ENCODE results near the gene TNRC18.
A peak's percentile ranks its signal among the peaks of the same experiment; 100 is the strongest.
"Not testable (repeated sequence)": the region's sequence is repeated elsewhere in the genome, so short reads cannot be mapped to it uniquely, and the experiment has no call there.

The TNRC18 gene, protein sequence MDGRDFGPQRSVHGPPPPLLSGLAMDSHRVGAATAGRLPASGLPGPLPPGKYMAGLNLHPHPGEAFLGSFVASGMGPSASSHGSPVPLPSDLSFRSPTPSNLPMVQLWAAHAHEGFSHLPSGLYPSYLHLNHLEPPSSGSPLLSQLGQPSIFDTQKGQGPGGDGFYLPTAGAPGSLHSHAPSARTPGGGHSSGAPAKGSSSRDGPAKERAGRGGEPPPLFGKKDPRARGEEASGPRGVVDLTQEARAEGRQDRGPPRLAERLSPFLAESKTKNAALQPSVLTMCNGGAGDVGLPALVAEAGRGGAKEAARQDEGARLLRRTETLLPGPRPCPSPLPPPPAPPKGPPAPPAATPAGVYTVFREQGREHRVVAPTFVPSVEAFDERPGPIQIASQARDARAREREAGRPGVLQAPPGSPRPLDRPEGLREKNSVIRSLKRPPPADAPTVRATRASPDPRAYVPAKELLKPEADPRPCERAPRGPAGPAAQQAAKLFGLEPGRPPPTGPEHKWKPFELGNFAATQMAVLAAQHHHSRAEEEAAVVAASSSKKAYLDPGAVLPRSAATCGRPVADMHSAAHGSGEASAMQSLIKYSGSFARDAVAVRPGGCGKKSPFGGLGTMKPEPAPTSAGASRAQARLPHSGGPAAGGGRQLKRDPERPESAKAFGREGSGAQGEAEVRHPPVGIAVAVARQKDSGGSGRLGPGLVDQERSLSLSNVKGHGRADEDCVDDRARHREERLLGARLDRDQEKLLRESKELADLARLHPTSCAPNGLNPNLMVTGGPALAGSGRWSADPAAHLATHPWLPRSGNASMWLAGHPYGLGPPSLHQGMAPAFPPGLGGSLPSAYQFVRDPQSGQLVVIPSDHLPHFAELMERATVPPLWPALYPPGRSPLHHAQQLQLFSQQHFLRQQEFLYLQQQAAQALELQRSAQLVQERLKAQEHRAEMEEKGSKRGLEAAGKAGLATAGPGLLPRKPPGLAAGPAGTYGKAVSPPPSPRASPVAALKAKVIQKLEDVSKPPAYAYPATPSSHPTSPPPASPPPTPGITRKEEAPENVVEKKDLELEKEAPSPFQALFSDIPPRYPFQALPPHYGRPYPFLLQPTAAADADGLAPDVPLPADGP (N-terminal part only)

DNA sequence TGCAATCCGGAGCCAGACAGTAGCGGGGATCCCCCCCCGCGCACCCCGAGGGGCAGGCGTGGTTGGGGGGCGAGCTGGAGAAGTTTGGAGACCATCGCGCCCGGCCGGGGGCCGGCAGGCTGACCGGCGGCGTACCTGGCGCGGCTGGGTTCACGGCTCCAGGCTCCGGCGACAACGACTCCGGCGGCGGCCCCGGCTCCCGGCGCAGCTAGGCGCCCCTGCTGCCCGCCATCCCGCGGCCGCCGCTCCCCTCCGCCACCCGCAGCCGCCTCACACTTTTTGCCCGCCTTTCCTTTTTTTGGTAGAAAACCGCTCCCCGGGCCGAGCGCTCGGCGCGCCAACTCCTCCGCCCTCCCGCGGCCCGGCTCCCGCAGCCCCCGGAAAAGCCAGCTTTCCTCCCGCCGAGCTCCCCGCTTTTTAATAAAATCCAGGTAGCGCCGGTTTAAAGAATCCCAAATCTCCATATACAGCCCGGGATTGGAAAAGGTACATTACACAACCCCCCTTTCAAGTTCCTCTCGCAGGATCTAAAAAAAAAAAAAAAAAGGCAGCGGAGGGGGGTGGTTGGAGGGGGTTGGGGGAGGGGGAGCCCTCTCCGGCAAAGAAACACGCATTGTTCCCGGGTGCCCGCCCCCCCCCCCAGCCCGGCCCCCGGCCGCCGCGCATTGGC lies at the start of gene TNRC18:
TNRC18 (minus strand) TSS at position 529 of the 670 bp plus-strand sequence. CDS start 2,588 bp downstream, outside the sequence.
- DNase-seq (ENCODE audit: low read depth, low spot score) = no peak
- Histone ChIP-seq H3K27me3 (ENCODE audit: insufficient read depth, insufficient read length) (peaks cover 80% of the 10 kb centered on the region), H3K4me1 (ENCODE audit: insufficient read depth, insufficient read length) (peaks cover 15% of the 10 kb centered on the region), H3K9me3 (ENCODE audit: insufficient read depth, low read length) (no peaks in the 10 kb centered on the region), H3K9ac (ENCODE audit: insufficient read length, low read depth) (peak within 1 kb of the TSS; percentile 74), H3K4me3 (ENCODE audit: insufficient read length, low read depth) (peak within 1 kb of the TSS; percentile 61), H3K36me3 (ENCODE audit: insufficient read depth, insufficient read length, low read length) (no peaks in the 10 kb centered on the region)
- no peak for TF ChIP-seq SUZ12 (IDR thresholded peaks at IDR 0.05; ENCODE audit: extremely low read depth, insufficient read depth, insufficient read length)
- no peak for TF ChIP-seq ZNF274 (IDR thresholded peaks at IDR 0.05; ENCODE audit: low read depth, low read length)
- TF ChIP-seq YY1 (IDR thresholded peaks at IDR 0.05; ENCODE audit: insufficient read depth, insufficient read length) = no peak

GRCh38 chr7:5472432-5473315 lies 49.0 kb upstream of the TNRC18 start:
- Histone ChIP-seq H3K36me3 (ENCODE audit: insufficient read depth, insufficient read length, low read length) (peaks cover 16% of the 10 kb centered on the region), H3K9me3 (ENCODE audit: insufficient read depth, low read length) (no peaks in the 10 kb centered on the region), H3K4me1 (ENCODE audit: insufficient read depth, insufficient read length) (peaks cover 2% of the 10 kb centered on the region), H3K9ac (ENCODE audit: insufficient read length, low read depth) (no peak overlapping the region), H3K27me3 (ENCODE audit: insufficient read depth, insufficient read length) (no peaks in the 10 kb centered on the region), H3K4me3 (ENCODE audit: insufficient read length, low read depth) (no peak overlapping the region)
- no peak for DNase-seq (ENCODE audit: low read depth, low spot score)
- TF ChIP-seq YY1 (IDR thresholded peaks at IDR 0.05; ENCODE audit: insufficient read depth, insufficient read length) = no peak
- no peak for TF ChIP-seq ZNF274 (IDR thresholded peaks at IDR 0.05; ENCODE audit: low read depth, low read length)

GRCh38 chr7:5471623-5472022 lies 48.0 kb upstream of the TNRC18 start:
- not testable (repeated sequence) for H3K36me3 ChIP-seq (ENCODE audit: insufficient read depth, insufficient read length, low read length); H3K4me1 ChIP-seq (ENCODE audit: insufficient read depth, insufficient read length); DNase-seq (ENCODE audit: low read depth, low spot score); H3K9me3 ChIP-seq (ENCODE audit: insufficient read depth, low read length); H3K4me3 ChIP-seq (ENCODE audit: insufficient read length, low read depth); H3K27me3 ChIP-seq (ENCODE audit: insufficient read depth, insufficient read length); H3K9ac ChIP-seq (ENCODE audit: insufficient read length, low read depth)

DNA sequence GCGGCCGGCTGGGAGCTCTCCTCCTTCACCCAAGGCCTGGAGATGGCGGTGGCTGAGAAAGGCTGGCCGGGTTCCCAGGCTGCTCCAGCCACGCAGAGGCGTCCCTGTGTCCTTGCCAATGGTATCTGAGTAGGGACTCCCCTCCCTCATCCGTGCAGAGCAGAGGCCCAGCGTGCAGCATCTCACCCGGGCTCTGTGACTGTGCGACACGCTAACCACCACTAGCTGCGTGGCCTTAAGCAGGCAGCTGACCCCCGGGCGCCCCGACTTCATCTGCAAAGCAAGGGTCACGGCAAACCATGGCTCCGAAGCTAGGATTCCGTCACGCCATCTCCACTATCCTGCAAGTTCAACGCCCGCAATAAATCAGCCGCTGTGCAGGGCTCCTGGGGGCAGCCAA lies 47.2 kb upstream of the TNRC18 start:
- no peak for DNase-seq (ENCODE audit: low read depth, low spot score)
- H3K4me3 ChIP-seq (ENCODE audit: insufficient read length, low read depth) = no peak overlapping the region
- no peaks in the 10 kb centered on the region for H3K27me3 ChIP-seq (ENCODE audit: insufficient read depth, insufficient read length)
- H3K9ac ChIP-seq (ENCODE audit: insufficient read length, low read depth) = no peak overlapping the region
- peaks cover 6% of the 10 kb centered on the region for H3K36me3 ChIP-seq (ENCODE audit: insufficient read depth, insufficient read length, low read length)
- TF ChIP-seq YY1 (IDR thresholded peaks at IDR 0.05; ENCODE audit: insufficient read depth, insufficient read length) = no peak
- no peak for TF ChIP-seq ZNF274 (IDR thresholded peaks at IDR 0.05; ENCODE audit: low read depth, low read length)
- no peak for TF ChIP-seq SUZ12 (IDR thresholded peaks at IDR 0.05; ENCODE audit: extremely low read depth, insufficient read depth, insufficient read length)
- no peaks in the 10 kb centered on the region for H3K9me3 ChIP-seq (ENCODE audit: insufficient read depth, low read length)
- no peaks in the 10 kb centered on the region for H3K4me1 ChIP-seq (ENCODE audit: insufficient read depth, insufficient read length)

- Histone ChIP-seq H3K9ac (ENCODE audit: insufficient read length, low read depth) (no peak overlapping the region), H3K4me3 (ENCODE audit: insufficient read length, low read depth) (no peak overlapping the region), H3K27me3 (ENCODE audit: insufficient read depth, insufficient read length) (no peaks in the 10 kb centered on the region), H3K4me1 (ENCODE audit: insufficient read depth, insufficient read length) (no peaks in the 10 kb centered on the region), H3K36me3 (ENCODE audit: insufficient read depth, insufficient read length, low read length) (peaks cover 6% of the 10 kb centered on the region), H3K9me3 (ENCODE audit: insufficient read depth, low read length) (no peaks in the 10 kb centered on the region)
- no peak for DNase-seq (ENCODE audit: low read depth, low spot score)
- TF ChIP-seq SUZ12 (IDR thresholded peaks at IDR 0.05; ENCODE audit: extremely low read depth, insufficient read depth, insufficient read length) (no peak), ZNF274 (IDR thresholded peaks at IDR 0.05; ENCODE audit: low read depth, low read length) (no peak), YY1 (IDR thresholded peaks at IDR 0.05; ENCODE audit: insufficient read depth, insufficient read length) (no peak)
Observed at GRCh38 chr7:5470167-5470532, 46.5 kb upstream of the TNRC18 start.

GRCh38 chr7:5469375-5470166 lies 45.9 kb upstream of the TNRC18 start:
- Histone ChIP-seq H3K4me1 (ENCODE audit: insufficient read depth, insufficient read length) (no peaks in the 10 kb centered on the region), H3K9me3 (ENCODE audit: insufficient read depth, low read length) (no peaks in the 10 kb centered on the region), H3K36me3 (ENCODE audit: insufficient read depth, insufficient read length, low read length) (peaks cover 6% of the 10 kb centered on the region), H3K4me3 (ENCODE audit: insufficient read length, low read depth) (no peak overlapping the region), H3K27me3 (ENCODE audit: insufficient read depth, insufficient read length) (no peaks in the 10 kb centered on the region), H3K9ac (ENCODE audit: insufficient read length, low read depth) (no peak overlapping the region)
- no peak for TF ChIP-seq YY1 (IDR thresholded peaks at IDR 0.05; ENCODE audit: insufficient read depth, insufficient read length)
- TF ChIP-seq SUZ12 (IDR thresholded peaks at IDR 0.05; ENCODE audit: extremely low read depth, insufficient read depth, insufficient read length) = no peak
- no peak for TF ChIP-seq ZNF274 (IDR thresholded peaks at IDR 0.05; ENCODE audit: low read depth, low read length)
- DNase-seq (ENCODE audit: low read depth, low spot score) = no peak

All from NT2/D1 (cell line).